IMR-90 (cell line): ENCODE results near the gene DAAM1. TPM values are rescaled to one million over a fixed set of nuclear protein-coding genes. Genes with fewer than 3 reads are reported as not detected.

Experiments
- ATAC-seq: fragments of 200-7000 bp; cut with Tn5 transposase; 2 replicates; pipeline ENCODE4 v1.9.1; 2020; ENCODE audit warnings: low read depth, mild to moderate bottlenecking, moderate library complexity
- BruUV-seq: library from RNA; stranded (reverse); fragments of 400-500 nt; replicated peaks from 2 replicates; lab custom pipeline; 2021; lab: Mats Ljungman, UMichigan
- CTCF ChIA-PET: fragments of 300-600 bp; formaldehyde crosslinking; extraction: SDS; loops from one replicate; lab custom pipeline; 2021; ENCODE audit warnings: antibody characterized with exemption; lab: Yijun Ruan, JAX
- POLR2A ChIA-PET: fragments of 300-600 bp; sonication (Branson Sonifier 250); formaldehyde crosslinking; loops from one replicate; lab custom pipeline; 2022; ENCODE audit warnings: antibody characterized with exemption; ENCODE audit not compliant: unreplicated experiment; lab: Charles Lee
- DNase-seq: peaks from one replicate; pipeline ENCODE4 v3.0.0; 2013
- H2AFZ ChIP-seq: replicated peaks from 2 replicates; pipeline ENCODE3; 2013; ENCODE audit warnings: low read length, mild to moderate bottlenecking; ENCODE audit not compliant: poor library complexity
- H2AK5ac ChIP-seq: 2 replicates; pipeline ENCODE4 v1.6.1; 2013; ENCODE audit warnings: low read depth, low read length, inconsistent platforms
- H2AK9ac ChIP-seq: replicated peaks from 2 replicates; pipeline ENCODE3; 2013; ENCODE audit warnings: mild to moderate bottlenecking, low read depth, low read length, moderate library complexity; ENCODE audit not compliant: poor library complexity
- H2BK120ac ChIP-seq: 2 replicates; pipeline ENCODE4 v1.6.1; 2013; ENCODE audit warnings: low read depth, low read length, inconsistent platforms
- H2BK15ac ChIP-seq: 3 replicates; pipeline ENCODE4 v1.6.1; 2013; ENCODE audit warnings: low read depth, low read length, inconsistent platforms
- H2BK20ac ChIP-seq: 2 replicates; pipeline ENCODE4 v1.6.1; 2013; ENCODE audit warnings: low read depth, mild to moderate bottlenecking, inconsistent platforms, low read length, moderate library complexity
- H2BK5ac ChIP-seq: 2 replicates; pipeline ENCODE4 v1.6.1; 2013; ENCODE audit warnings: mild to moderate bottlenecking, low read depth, low read length, inconsistent platforms; ENCODE audit not compliant: poor library complexity, severe bottlenecking
- H3K14ac ChIP-seq: replicated peaks from 2 replicates; pipeline ENCODE4 v1.6.1; 2013; ENCODE audit warnings: low read depth, low read length, inconsistent platforms
- H3K18ac ChIP-seq: 2 replicates; pipeline ENCODE4 v1.6.1; 2013; ENCODE audit warnings: low read depth, low read length, control low read depth
- H3K23ac ChIP-seq: 2 replicates; pipeline ENCODE4 v1.6.1; 2013; ENCODE audit warnings: low read depth, low read length, inconsistent platforms
- H3K27ac ChIP-seq: 2 replicates; pipeline ENCODE4 v1.5.1; 2013; ENCODE audit warnings: mild to moderate bottlenecking, control low read depth, low read length; ENCODE audit not compliant: insufficient read depth
- H3K27me3 ChIP-seq: 2 replicates; pipeline ENCODE4 v1.6.1; 2013; ENCODE audit warnings: low read length; ENCODE audit not compliant: control insufficient read depth, insufficient read depth
- H3K36me3 ChIP-seq: 2 replicates; pipeline ENCODE4 v1.6.1; 2013; ENCODE audit warnings: low read length, mixed read lengths; ENCODE audit not compliant: control insufficient read depth, insufficient read depth
- H3K4ac ChIP-seq: 2 replicates; pipeline ENCODE4 v1.6.1; 2013; ENCODE audit warnings: low read depth, low read length, inconsistent platforms
- H3K4me1 ChIP-seq: 2 replicates; pipeline ENCODE4 v1.6.1; 2013; ENCODE audit warnings: low read length, mixed read lengths; ENCODE audit not compliant: control insufficient read depth, insufficient read depth
- H3K4me2 ChIP-seq: 2 replicates; pipeline ENCODE4 v1.6.1; 2013; ENCODE audit warnings: low read depth, mild to moderate bottlenecking, control low read depth, low read length, moderate library complexity
- H3K4me3 ChIP-seq: 2 replicates; pipeline ENCODE4 v1.5.1; 2013; ENCODE audit warnings: low read depth, mild to moderate bottlenecking, control low read depth, low read length, moderate library complexity; ENCODE audit not compliant: insufficient read depth
- H3K56ac ChIP-seq: 2 replicates; pipeline ENCODE4 v1.6.1; 2013; ENCODE audit warnings: low read length, inconsistent platforms; ENCODE audit not compliant: insufficient read depth; ENCODE audit errors: extremely low read depth
- H3K79me1 ChIP-seq, 2 experiments: 2 replicates each; pipeline ENCODE4 v1.6.1; 2013; ENCODE audit warnings: low read length in 2 of 2, inconsistent platforms in 1 of 2, low read depth in 1 of 2
- H3K9ac ChIP-seq: 2 replicates; pipeline ENCODE4 v1.6.1; 2013; ENCODE audit warnings: low read depth, low read length, control low read depth
- H3K9me1 ChIP-seq: 2 replicates; pipeline ENCODE4 v1.6.1; 2013; ENCODE audit warnings: low read length, inconsistent platforms; ENCODE audit not compliant: insufficient read depth
- H3K9me3 ChIP-seq: 2 replicates; pipeline ENCODE4 v1.6.1; 2013; ENCODE audit warnings: low read length; ENCODE audit not compliant: control insufficient read depth, insufficient read depth
- H4K20me1 ChIP-seq: 2 replicates; pipeline ENCODE4 v1.6.1; 2013; ENCODE audit warnings: low read length, inconsistent platforms; ENCODE audit not compliant: insufficient read depth
- H4K5ac ChIP-seq: 2 replicates; pipeline ENCODE4 v1.6.1; 2013; ENCODE audit warnings: mild to moderate bottlenecking, low read depth, low read length, control low read depth
- H4K8ac ChIP-seq, 2 experiments: 2 replicates each; pipeline ENCODE4 v1.6.1; 2013; ENCODE audit warnings: low read depth in 2 of 2, low read length in 2 of 2, control low read depth in 1 of 2, inconsistent platforms in 1 of 2
- H4K91ac ChIP-seq: 2 replicates; pipeline ENCODE4 v1.6.1; 2013; ENCODE audit warnings: low read depth, low read length, inconsistent platforms; ENCODE audit not compliant: insufficient read depth
- ELK1 ChIP-seq: fragments of 150-350 bp; IDR thresholded peaks from 2 replicates; pipeline ENCODE4 v1.6.1; 2016; ENCODE audit warnings: low read depth, mild to moderate bottlenecking, low read length, moderate library complexity, borderline replicate concordance
- FOS ChIP-seq: fragments of 150-350 bp; IDR thresholded peaks from 2 replicates; pipeline ENCODE4 v1.6.1; 2016; ENCODE audit warnings: low read depth, low read length
- MAFK ChIP-seq: IDR thresholded peaks from 2 replicates; pipeline ENCODE4 v1.6.1; 2012; ENCODE audit warnings: low read depth, low read length, improper control_type of control experiment
- POLR2A ChIP-seq: IDR thresholded peaks from 2 replicates; pipeline ENCODE4 v1.6.1; 2012; ENCODE audit warnings: mild to moderate bottlenecking, low read depth, low read length
- RFX5 ChIP-seq: IDR thresholded peaks from 2 replicates; pipeline ENCODE4 v1.8.0; 2012; ENCODE audit warnings: low read depth, mild to moderate bottlenecking, low read length, moderate library complexity
- USF2 ChIP-seq: fragments of 150-350 bp; IDR thresholded peaks from 2 replicates; pipeline ENCODE4 v1.6.1; 2017; ENCODE audit warnings: mild to moderate bottlenecking, antibody characterized with exemption, low read length, low read depth
- WGBS, 2 experiments: methylation state at CpG; one replicate each; pipeline versions ENCODE4 v1.1.5 to v1.1.7; 2013; ENCODE audit warnings: missing lambda C conversion rate in 2 of 2; ENCODE audit not compliant: insufficient read length in 1 of 2; ENCODE audit errors: extremely low coverage in 2 of 2; 5-methylcytosine and 5-hydroxymethylcytosine counted together
- dilution Hi-C: fragments of 300-500 bp; cut with HindIII; formaldehyde crosslinking; loops from one replicate; pipeline ENCODE4 v1.14.3; 2018; ENCODE audit warnings: low sequenced_read_pairs; ENCODE audit not compliant: unreplicated experiment
- in situ Hi-C: fragments of 300-500 bp; cut with MboI; formaldehyde crosslinking; loops from 3 replicates; pipeline ENCODE4 v1.14.3; 2019; ENCODE audit warnings: low sequenced_read_pairs, inconsistent platforms, mixed read lengths
- intact Hi-C: fragments of 100-400 bp; cut with micrococcal nuclease; formaldehyde crosslinking; loops from 2 replicates; pipeline ENCODE4 v1.10.0; 2022
- polyA plus RNA-seq, 3 experiments: library from polyadenylated mRNA; depleted of rRNA; stranded (reverse); fragments of >200 nt; gene quantifications; 2 replicates each; pipeline ENCODE4 v1.2.3, GENCODE V29; 2012; ENCODE audit warnings: low replicate concordance in 1 of 3
- total RNA-seq: library from RNA; depleted of rRNA; stranded (reverse); fragments of >200 nt; gene quantifications from 2 replicates; pipeline ENCODE4 v1.2.3, GENCODE V29; 2012

The DAAM1 gene
- total and polyA plus RNA-seq, 2 of the 4 experiments (the other 2 are of a cell fraction), result 4.8 to 5.4 TPM

GRCh38 chr14:59344016-59344415 is 155.5 kb downstream of the DAAM1 start:
- H2BK15ac ChIP-seq, result no peak overlapping the region
- no peaks in the 10 kb centered on the region for H3K27me3 ChIP-seq
- peaks cover 4% of the 10 kb centered on the region for H3K4me1 ChIP-seq
- H3K9ac ChIP-seq, result no peak overlapping the region
- CTCF ChIA-PET, result no interaction called here
- H3K14ac ChIP-seq, result no peak overlapping the region
- H4K5ac ChIP-seq, result no peak overlapping the region
- ATAC-seq, result no peak
- dilution Hi-C loops (no loop called here), in situ Hi-C loops (no loop called here), intact Hi-C loops (no loop called here)
- H4K8ac ChIP-seq, result no peak overlapping the region
- no peak overlapping the region for H3K23ac ChIP-seq
- peaks cover 5% of the 10 kb centered on the region for H3K36me3 ChIP-seq
- no peak overlapping the region for H3K18ac ChIP-seq
- H3K79me1 ChIP-seq, result no peaks in the 10 kb centered on the region; a peak in 1 of 4 replicates
- H2AFZ ChIP-seq, result no peak overlapping the region
- peaks cover 6% of the 10 kb centered on the region; the same call in 1 of the 2 replicates for H3K9me1 ChIP-seq
- no peak overlapping the region for H3K4me2 ChIP-seq
- H2AK9ac ChIP-seq, result no peak overlapping the region
- H3K9me3 ChIP-seq, result no peaks in the 10 kb centered on the region
- POLR2A ChIA-PET, result no interaction called here
- no peak overlapping the region for H2BK120ac ChIP-seq
- no peak overlapping the region for H2AK5ac ChIP-seq
- no peak for TF ChIP-seq FOS
- no peak for TF ChIP-seq ELK1
- no peak for TF ChIP-seq RFX5
- TF ChIP-seq POLR2A, result no peak
- TF ChIP-seq USF2, result no peak
- no peak for TF ChIP-seq MAFK
- H2BK5ac ChIP-seq, result no peak overlapping the region
- DNase-seq, result no peak
- no TSS peak for BruUV-seq
- H3K4me3 ChIP-seq, result no peak overlapping the region
- no peak overlapping the region for H3K4ac ChIP-seq
- no peak overlapping the region for H4K91ac ChIP-seq
- H4K20me1 ChIP-seq, result no peaks in the 10 kb centered on the region
- no peak overlapping the region for H3K27ac ChIP-seq
- WGBS, 2 experiments, result no CpG with 5 or more reads among the region's 4 CpGs
- H2BK20ac ChIP-seq, result no peak overlapping the region
- no peak overlapping the region for H3K56ac ChIP-seq
